Stimulated activated CD8-positive, alpha-beta memory T cell treated with anti-CD3 and anti-CD28 coated beads, Interleukin-7, amount 100 ng/mL, for 48 hours (primary cell): ENCODE results near the gene SGCB.

Experiments
- DNase-seq, 2 donors: peaks; one replicate each; pipeline ENCODE4 v3.0.0-alpha.2; 2020; ENCODE audit warnings: low read depth in 1 of 2; ENCODE audit errors: extremely low read depth in 1 of 2

Gene SGCB

GRCh38 chr4:52019936-52020657 is 18.0 kb downstream of the SGCB start, which contains the start of gene LRRC66:
Gene LRRC66, minus strand, starts transcription at chr4:52020363. Its CDS starts 2,750 bp downstream, at chr4:52017613.
- no peak for DNase-seq

GRCh38 chr4:52017814-52018213 is 20.3 kb downstream of the SGCB start:
- no peak for DNase-seq

GRCh38 chr4:52016981-52017380 is 21.1 kb downstream of the SGCB start:
- no peak for DNase-seq

- no peak for DNase-seq
Observed at GRCh38 chr4:52015366-52015765, 22.7 kb downstream of the SGCB start.

- no peak for DNase-seq
Observed at GRCh38 chr4:52014903-52015302, 23.2 kb downstream of the SGCB start.

- no peak for DNase-seq
Observed at GRCh38 chr4:52012651-52013050, 25.4 kb downstream of the SGCB start.

GRCh38 chr4:52010986-52011385 is 27.1 kb downstream of the SGCB start:
- no peak for DNase-seq

GRCh38 chr4:52006887-52007286 is 31.2 kb downstream of the SGCB start:
- no peak for DNase-seq

GRCh38 chr4:52005604-52006273 is 32.4 kb downstream of the SGCB start:
- DNase-seq, result no peak

- no peak for DNase-seq
Observed at GRCh38 chr4:52004414-52004813, 33.7 kb downstream of the SGCB start.

GRCh38 chr4:52001616-52002015 is 36.5 kb downstream of the SGCB start:
- DNase-seq, result no peak

GRCh38 chr4:51999250-51999649 is 38.8 kb downstream of the SGCB start:
- DNase-seq, result no peak

GRCh38 chr4:51998837-51999236 is 39.3 kb downstream of the SGCB start:
- DNase-seq, result no peak

- DNase-seq, result no peak
Observed at GRCh38 chr4:51997647-51998046, 40.5 kb downstream of the SGCB start.

- DNase-seq, result no peak
Observed at GRCh38 chr4:51995647-51996220, 42.4 kb downstream of the SGCB start.
